Activated CD8-positive, alpha-beta T cell treated with anti-CD3 and anti-CD28 coated beads, Interleukin-2, amount 10 ng/mL, durations not matched to agents 7 days and 5 days (primary cell): ENCODE data around the gene HPD. TPM values are rescaled to one million over a fixed set of nuclear protein-coding genes. Genes with fewer than 3 reads are reported as not detected.
"Not testable (repeated sequence)": the region's sequence is repeated elsewhere in the genome, so short reads cannot be mapped to it uniquely, and the experiment has no call there.

ENCODE experiments used
- ATAC-seq: fragments of 150-1000 bp; cut with Tn5 transposase; one replicate; pipeline ENCODE4 v1.10.0; 2021; ENCODE audit warnings: moderate library complexity
- CTCF ChIA-PET: fragments of 350-600 bp; sonication (Branson Sonifier 250); formaldehyde crosslinking; loops from one replicate; lab custom pipeline; 2021; ENCODE audit warnings: antibody characterized with exemption; lab: Charles Lee
- POLR2A ChIA-PET: fragments of 350-600 bp; sonication (Branson Sonifier 250); formaldehyde crosslinking; loops from one replicate; lab custom pipeline; 2021; ENCODE audit warnings: antibody characterized with exemption; lab: Charles Lee
- DNase-seq: peaks from one replicate; pipeline ENCODE4 v3.0.0-alpha.2; 2020
- H3K27ac Mint-ChIP-seq: one replicate; pipeline ENCODE4 v1.8.0; 2021; ENCODE audit warnings: mild to moderate bottlenecking, mixed read lengths
- H3K27me3 Mint-ChIP-seq: one replicate; pipeline ENCODE4 v1.8.0; 2021; ENCODE audit warnings: low read depth, mixed read lengths
- H3K36me3 Mint-ChIP-seq: one replicate; pipeline ENCODE4 v1.8.0; 2021; ENCODE audit warnings: low read depth, mixed read lengths
- H3K4me1 Mint-ChIP-seq: one replicate; pipeline ENCODE4 v1.8.0; 2021; ENCODE audit warnings: low read depth, mixed read lengths
- H3K4me3 Mint-ChIP-seq: one replicate; pipeline ENCODE4 v1.8.0; 2021; ENCODE audit warnings: mild to moderate bottlenecking, mixed read lengths
- H3K9me3 Mint-ChIP-seq: one replicate; pipeline ENCODE4 v1.8.0; 2022; ENCODE audit warnings: mixed read lengths; ENCODE audit not compliant: insufficient read depth
- total RNA-seq, 2 experiments: library from RNA; stranded (reverse); gene quantifications; one replicate each; pipeline ENCODE4 v1.2.3, GENCODE V29; 2021

Gene HPD
- not detected for total RNA-seq

DNA sequence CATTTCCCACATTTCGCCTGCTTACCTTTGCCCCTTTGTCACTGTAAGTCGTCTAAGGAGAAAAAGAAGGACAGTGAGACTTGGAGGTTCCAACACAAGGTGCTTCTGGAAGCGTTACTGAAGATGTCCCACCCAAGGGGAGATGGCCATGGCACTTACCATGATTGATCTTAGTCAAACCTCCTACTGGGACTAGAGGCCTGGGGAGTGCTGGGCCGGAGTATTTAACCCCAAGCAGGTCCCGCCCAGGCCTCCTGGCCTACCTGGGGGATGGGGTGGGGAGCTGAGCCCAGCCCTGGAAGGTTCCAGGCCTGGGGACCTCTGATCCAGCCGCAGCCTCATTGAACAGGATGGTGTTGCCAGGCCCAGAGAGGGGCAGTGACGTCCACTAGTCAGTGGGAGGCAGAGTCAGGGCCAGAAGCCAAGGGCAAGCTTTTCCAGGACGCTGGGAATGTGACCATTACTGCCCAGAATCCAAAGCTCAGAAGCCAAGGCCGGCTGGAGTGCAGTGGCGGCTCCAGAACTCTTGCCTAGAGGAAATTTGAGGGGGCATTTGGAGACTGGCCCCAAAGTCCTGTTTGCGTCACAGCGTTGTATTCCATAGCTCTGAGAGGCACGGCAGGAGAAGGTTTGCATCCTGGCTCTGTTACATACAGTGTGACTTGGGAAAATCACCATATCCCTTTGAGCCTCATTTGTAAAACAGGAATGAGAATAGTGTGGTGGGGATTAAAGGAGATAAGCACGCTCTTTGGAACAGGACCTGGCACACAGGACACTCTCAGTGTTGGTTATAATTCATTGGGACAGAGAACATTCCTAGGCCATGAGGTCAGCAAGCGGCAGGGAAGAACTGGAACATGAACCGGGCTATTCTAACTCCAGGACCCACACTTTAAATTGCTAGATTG, at the start of gene HPD:
HPD (minus strand) TSS at position 198 of the 911 bp plus-strand sequence; CDS start at position 162, 36 bp downstream.
- DNase-seq (no peak), ATAC-seq (no peak)
- no peaks in the 10 kb centered on the region for H3K9me3 Mint-ChIP-seq
- H3K4me1 Mint-ChIP-seq = peaks cover 4% of the 10 kb centered on the region
- no peak within 1 kb of the TSS for H3K4me3 Mint-ChIP-seq
- H3K27me3 Mint-ChIP-seq = no peaks in the 10 kb centered on the region
- no peak within 1 kb of the TSS for H3K27ac Mint-ChIP-seq
- no peaks in the 10 kb centered on the region for H3K36me3 Mint-ChIP-seq
- POLR2A ChIA-PET = no interaction called here
- CTCF ChIA-PET = no interaction called here

DNA sequence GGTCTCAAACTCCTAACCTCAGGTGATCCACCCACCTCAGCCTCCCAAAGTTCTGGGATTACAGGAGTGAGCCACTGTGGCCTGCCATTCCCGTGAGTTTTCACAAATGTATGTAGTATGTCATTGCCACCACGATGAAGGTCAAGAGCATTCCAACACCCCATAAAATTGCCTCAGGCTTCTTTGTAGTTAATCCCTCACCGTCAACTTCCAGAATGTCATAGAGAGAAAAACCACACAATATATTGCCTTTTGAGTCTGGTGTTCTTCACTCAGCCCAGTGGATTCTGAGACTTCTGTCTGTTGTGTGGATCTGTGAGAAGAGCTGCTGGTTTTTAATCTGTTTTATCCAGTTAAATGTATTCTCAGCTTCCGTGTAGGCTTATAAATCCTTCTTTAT, 47.1 kb upstream of the HPD start:
- peaks cover 52% of the 10 kb centered on the region for H3K36me3 Mint-ChIP-seq

GRCh38 chr12:121903202-121903601, 44.5 kb upstream of the HPD start:
- Mint-ChIP-seq H3K4me3 (no peak overlapping the region), H3K36me3 (peaks cover 41% of the 10 kb centered on the region), H3K4me1 (no peaks in the 10 kb centered on the region), H3K27me3 (no peaks in the 10 kb centered on the region), H3K27ac (no peak overlapping the region), H3K9me3 (no peaks in the 10 kb centered on the region)
- DNase-seq = no peak
- CTCF ChIA-PET = interaction anchor here (1.1 kb wide), 1 partner anchor 109 kb away, joined by 4 read pairs; no protein-coding TSS in a partner anchor
- peak; percentile 55 for ATAC-seq
- POLR2A ChIA-PET = no interaction called here

More for the DNA sequence above, 47.1 kb upstream of the HPD start:
- Mint-ChIP-seq H3K27ac (no peak overlapping the region), H3K27me3 (no peaks in the 10 kb centered on the region), H3K9me3 (no peaks in the 10 kb centered on the region), H3K4me1 (peaks cover 8% of the 10 kb centered on the region), H3K4me3 (no peak overlapping the region)
- no peak for DNase-seq
- POLR2A ChIA-PET = no interaction called here
- ATAC-seq = no peak
- CTCF ChIA-PET = no interaction called here

DNA sequence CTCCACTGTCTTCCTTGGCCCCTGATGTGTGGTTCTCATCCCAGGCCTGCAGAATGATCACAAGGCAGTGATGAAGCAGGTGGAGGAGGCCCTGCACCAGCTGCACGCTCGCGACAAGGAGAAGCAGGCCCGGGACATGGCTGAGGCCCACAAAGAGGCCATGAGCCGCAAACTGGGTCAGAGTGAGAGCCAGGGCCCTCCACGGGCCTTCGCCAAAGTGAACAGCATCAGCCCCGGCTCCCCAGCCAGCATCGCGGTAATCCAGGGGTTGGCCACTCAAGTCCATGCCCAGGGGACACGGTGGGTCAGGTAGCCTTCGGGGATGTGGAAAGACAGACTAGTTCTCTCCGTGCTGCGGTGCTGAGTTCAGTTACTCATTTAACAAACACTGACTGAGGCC, 40.9 kb upstream of the HPD start:
- no peaks in the 10 kb centered on the region for H3K27me3 Mint-ChIP-seq
- H3K4me3 Mint-ChIP-seq = no peak overlapping the region
- no peak overlapping the region for H3K27ac Mint-ChIP-seq
- peaks cover 53% of the 10 kb centered on the region for H3K36me3 Mint-ChIP-seq
- DNase-seq = no peak
- POLR2A ChIA-PET = no interaction called here
- no peaks in the 10 kb centered on the region for H3K9me3 Mint-ChIP-seq
- H3K4me1 Mint-ChIP-seq = peaks cover 4% of the 10 kb centered on the region
- CTCF ChIA-PET = interaction anchor here (2.9 kb wide), 1 partner anchor 105 kb away, joined by 7 read pairs; no protein-coding TSS in a partner anchor
- ATAC-seq = no peak

DNA sequence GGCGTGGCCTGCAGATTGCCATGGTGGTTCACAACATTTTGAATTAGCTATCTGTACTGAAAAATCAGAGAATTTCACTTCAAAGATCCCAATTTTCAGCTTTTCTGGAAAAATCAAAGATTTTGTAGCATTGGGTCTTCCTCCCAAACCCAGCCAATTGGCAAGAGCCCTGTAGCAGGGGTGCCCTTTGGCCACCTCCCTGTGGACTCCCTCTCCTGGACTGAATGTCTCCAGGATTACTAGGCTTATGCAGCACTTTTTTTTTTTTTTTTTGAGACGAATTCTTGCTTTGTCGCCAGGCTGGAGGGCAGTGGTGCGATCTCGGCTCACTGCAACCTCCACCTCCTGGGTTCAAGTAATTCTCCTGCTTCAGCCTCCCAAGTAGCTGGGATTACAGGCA, 39.6 kb upstream of the HPD start:
- H3K9me3 Mint-ChIP-seq = no peaks in the 10 kb centered on the region
- ChIA-PET POLR2A (no interaction called here), CTCF (interaction anchor here (1.5 to 2.9 kb wide), 2 partner anchors 10 to 104 kb away, joined by 4 to 7 read pairs; partner anchors contain the start of gene PSMD9)
- no peak overlapping the region for H3K4me3 Mint-ChIP-seq
- H3K36me3 Mint-ChIP-seq = peaks cover 46% of the 10 kb centered on the region
- H3K27ac Mint-ChIP-seq = no peak overlapping the region
- DNase-seq (no peak), ATAC-seq (no peak)
- H3K27me3 Mint-ChIP-seq = no peaks in the 10 kb centered on the region
- peaks cover 17% of the 10 kb centered on the region for H3K4me1 Mint-ChIP-seq

DNA sequence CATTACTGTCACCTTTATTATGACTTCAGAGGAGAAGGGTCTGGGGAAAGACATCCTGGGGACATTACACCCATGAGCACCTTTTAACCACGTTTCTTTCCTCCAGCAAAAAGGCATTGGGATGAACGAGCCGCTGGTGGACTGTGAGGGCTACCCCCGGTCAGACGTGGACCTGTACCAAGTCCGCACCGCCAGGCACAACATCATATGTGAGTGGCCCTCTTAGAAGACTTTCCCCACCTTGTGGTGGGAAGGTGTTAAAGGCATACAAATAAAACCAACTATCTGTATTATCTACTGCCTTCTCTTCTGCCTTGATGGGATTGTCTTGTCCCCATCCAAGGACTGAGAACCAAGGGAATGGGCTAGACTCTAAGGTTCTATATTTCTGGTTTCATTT, 36.0 kb upstream of the HPD start:
- CTCF ChIA-PET = interaction anchor here (11.4 kb wide), 1 partner anchor 100 kb away, joined by 188 read pairs; the partner anchor contains the start of gene RHOF
- Mint-ChIP-seq H3K27me3 (no peaks in the 10 kb centered on the region), H3K9me3 (no peaks in the 10 kb centered on the region), H3K4me1 (peaks cover 39% of the 10 kb centered on the region), H3K36me3 (peaks cover 35% of the 10 kb centered on the region), H3K27ac (peak overlapping the region; percentile 69), H3K4me3 (no peak overlapping the region)
- ATAC-seq = peak; percentile 26
- POLR2A ChIA-PET = no interaction called here
- no peak for DNase-seq

DNA sequence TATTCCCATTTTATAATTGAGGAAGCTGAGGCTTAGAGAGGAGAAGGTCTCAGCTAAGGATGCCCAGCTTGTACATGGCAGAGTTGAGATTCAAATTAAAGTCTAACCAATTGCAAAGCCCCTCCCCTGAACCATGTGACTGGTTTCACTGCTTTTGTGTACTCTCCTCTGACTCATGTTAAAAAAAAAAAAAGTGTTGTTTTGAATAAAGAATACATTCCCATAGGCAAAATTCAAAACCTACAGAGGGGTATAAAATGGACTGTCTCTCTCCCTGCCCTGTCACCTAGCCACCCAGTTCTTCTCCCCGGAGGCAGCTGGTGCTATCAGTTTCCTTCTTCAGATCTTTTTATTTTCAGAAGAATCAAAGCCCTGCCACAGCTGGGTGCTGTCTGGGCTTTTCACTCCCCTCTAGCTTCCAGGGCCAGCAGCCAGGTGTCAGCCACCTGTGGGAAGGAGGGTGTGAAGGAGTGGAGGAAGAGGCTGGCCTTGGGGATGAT, 35.4 kb upstream of the HPD start:
- peak; percentile 41 for DNase-seq
- ATAC-seq = peak; percentile 20
- CTCF ChIA-PET = interaction anchor here (1.0 to 11.4 kb wide), 5 partner anchors 90 to 121 kb away, joined by 3 to 188 read pairs (median 3); partner anchors contain the start of gene RHOF
- H3K4me1 Mint-ChIP-seq = peaks cover 43% of the 10 kb centered on the region
- H3K9me3 Mint-ChIP-seq = no peaks in the 10 kb centered on the region
- H3K4me3 Mint-ChIP-seq = no peak overlapping the region
- POLR2A ChIA-PET = interaction anchor here (1.2 kb wide), 1 partner anchor 100 kb away, joined by 4 read pairs; the partner anchor contains the start of gene RHOF
- H3K27me3 Mint-ChIP-seq = no peaks in the 10 kb centered on the region
- H3K27ac Mint-ChIP-seq = peak overlapping the region; percentile 69
- H3K36me3 Mint-ChIP-seq = peaks cover 39% of the 10 kb centered on the region

DNA sequence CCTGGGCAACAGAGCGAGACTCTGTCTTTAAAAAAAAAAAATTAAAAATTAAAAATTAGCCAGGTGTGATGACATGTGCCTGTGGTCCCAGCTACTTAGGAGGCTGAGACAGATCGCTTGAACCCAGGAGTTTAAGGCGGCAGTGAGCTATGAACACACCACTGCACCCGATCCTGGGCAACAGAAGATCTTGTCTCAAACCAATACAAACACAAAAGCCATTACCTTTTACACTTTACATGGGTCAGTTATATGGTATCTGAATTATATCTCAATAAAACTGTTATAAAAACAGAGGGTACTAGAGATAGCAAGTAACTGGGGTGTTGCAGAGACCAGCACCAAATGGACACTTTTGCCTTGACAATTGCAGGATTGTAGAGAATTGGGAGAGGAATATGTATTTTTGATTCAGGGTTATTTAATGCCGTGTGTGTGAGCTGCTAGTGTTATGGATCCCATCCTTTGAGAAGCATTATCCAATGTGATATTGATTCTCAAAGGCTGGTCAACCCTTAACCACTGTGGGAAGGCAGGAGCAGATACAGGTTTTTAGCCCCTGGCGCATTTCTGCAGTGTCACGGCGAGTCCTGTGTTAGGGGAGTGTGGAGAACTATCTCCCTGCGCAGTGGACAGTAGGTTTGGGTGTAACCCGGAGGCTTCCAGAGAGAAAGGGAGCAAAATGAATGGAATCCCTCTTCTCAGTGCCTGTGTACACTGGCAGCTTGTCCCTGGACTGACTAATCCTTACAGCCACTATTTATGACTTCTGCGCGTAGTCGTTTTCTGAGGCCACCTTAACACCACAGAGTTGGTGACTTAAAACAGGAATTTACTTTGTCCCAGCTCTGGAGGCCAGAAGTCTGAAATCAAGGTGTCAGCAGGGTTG, 34.3 kb upstream of the HPD start:
- ChIA-PET POLR2A (interaction anchor here (1.2 kb wide), 1 partner anchor 99 kb away, joined by 4 read pairs; the partner anchor contains the start of gene RHOF), CTCF (interaction anchor here (0.9 to 11.4 kb wide), 6 partner anchors 26 to 119 kb away, joined by 3 to 188 read pairs (median 3); partner anchors contain the start of genes CFAP251 and RHOF)
- Mint-ChIP-seq H3K27ac (no peak overlapping the region), H3K36me3 (peaks cover 39% of the 10 kb centered on the region), H3K9me3 (no peaks in the 10 kb centered on the region), H3K4me3 (no peak overlapping the region), H3K27me3 (no peaks in the 10 kb centered on the region), H3K4me1 (peaks cover 52% of the 10 kb centered on the region)
- DNase-seq (no peak), ATAC-seq (no peak)

DNA sequence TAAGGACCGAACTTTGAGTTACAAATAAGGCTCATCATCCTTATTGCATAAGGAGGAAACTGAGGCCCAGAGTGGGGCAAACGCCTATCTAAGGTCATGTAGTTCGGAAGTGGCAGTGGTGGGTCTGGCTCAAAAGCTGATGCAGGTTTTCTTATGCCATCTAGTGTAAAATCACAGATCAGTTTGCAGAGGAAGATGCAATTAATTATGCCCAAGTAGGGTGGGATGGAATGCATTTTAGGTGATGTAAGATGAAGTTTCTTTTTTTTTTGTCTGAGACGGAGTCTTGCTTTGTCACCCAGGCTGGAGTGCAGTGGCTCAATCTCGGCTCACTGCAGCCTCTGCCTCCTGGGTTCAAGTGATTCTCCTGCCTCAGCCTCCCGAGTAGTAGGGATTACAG, 31.0 kb upstream of the HPD start:
- ATAC-seq, DNase-seq, H3K9me3 Mint-ChIP-seq, H3K27me3 Mint-ChIP-seq: not testable (repeated sequence)
- H3K4me1 Mint-ChIP-seq = peaks cover 54% of the 10 kb centered on the region
- peaks cover 19% of the 10 kb centered on the region for H3K36me3 Mint-ChIP-seq
- ChIA-PET POLR2A (interaction anchor here (0.6 to 2.7 kb wide), 3 partner anchors 19 to 95 kb away, joined by 3 to 12 read pairs (median 7); partner anchors contain the start of gene RHOF), CTCF (interaction anchor here (0.7 to 11.4 kb wide), 8 partner anchors 29 to 113 kb away, joined by 3 to 188 read pairs (median 10); partner anchors contain the start of genes CFAP251 and RHOF)
- H3K4me3 Mint-ChIP-seq = peak overlapping the region; percentile 99
- H3K27ac Mint-ChIP-seq = peak overlapping the region; percentile 100

- Mint-ChIP-seq H3K27me3 (no peaks in the 10 kb centered on the region), H3K36me3 (peaks cover 19% of the 10 kb centered on the region), H3K4me3 (peak overlapping the region; percentile 99), H3K4me1 (peaks cover 50% of the 10 kb centered on the region), H3K27ac (peak overlapping the region; percentile 100), H3K9me3 (no peaks in the 10 kb centered on the region)
- POLR2A ChIA-PET = interaction anchor here (1.2 to 2.7 kb wide), 4 partner anchors 60 to 132 kb away, joined by 3 to 12 read pairs (median 6); partner anchors contain the start of genes BCL7A and RHOF
- ATAC-seq (no peak), DNase-seq (no peak)
- CTCF ChIA-PET = interaction anchor here (0.6 to 11.4 kb wide), 12 partner anchors 8 to 171 kb away, joined by 3 to 188 read pairs (median 6); partner anchors contain the start of genes CFAP251 and RHOF
Observed at GRCh38 chr12:121889274-121889624, 30.6 kb upstream of the HPD start.
